ENCODE data around the gene CD109.

DNA sequence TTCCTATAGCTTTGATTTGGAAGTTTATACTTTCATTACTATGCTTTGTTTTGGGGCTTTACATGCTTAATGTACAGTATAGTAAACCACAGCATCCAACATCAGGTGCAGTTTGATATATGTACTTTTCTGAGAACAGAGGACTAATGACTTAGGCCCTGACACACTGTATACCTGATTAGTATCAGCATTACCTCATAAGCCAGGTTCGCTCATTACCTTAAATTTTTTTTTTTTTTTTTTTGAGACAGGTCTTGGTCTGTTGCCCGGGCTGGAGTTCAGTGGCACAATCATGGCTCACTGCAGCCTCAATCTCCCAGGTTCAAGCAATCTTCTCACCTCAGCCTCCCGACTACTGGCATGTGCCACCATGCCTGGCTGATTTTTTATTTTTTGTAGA, 28.4 kb downstream of the CD109 start:
- TF ChIP-seq, protein P1, sequence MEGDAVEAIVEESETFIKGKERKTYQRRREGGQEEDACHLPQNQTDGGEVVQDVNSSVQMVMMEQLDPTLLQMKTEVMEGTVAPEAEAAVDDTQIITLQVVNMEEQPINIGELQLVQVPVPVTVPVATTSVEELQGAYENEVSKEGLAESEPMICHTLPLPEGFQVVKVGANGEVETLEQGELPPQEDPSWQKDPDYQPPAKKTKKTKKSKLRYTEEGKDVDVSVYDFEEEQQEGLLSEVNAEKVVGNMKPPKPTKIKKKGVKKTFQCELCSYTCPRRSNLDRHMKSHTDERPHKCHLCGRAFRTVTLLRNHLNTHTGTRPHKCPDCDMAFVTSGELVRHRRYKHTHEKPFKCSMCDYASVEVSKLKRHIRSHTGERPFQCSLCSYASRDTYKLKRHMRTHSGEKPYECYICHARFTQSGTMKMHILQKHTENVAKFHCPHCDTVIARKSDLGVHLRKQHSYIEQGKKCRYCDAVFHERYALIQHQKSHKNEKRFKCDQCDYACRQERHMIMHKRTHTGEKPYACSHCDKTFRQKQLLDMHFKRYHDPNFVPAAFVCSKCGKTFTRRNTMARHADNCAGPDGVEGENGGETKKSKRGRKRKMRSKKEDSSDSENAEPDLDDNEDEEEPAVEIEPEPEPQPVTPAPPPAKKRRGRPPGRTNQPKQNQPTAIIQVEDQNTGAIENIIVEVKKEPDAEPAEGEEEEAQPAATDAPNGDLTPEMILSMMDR (IDR thresholded peaks at IDR 0.05), result no peak
- TF ChIP-seq POLR2A (IDR thresholded peaks at IDR 0.05), result no peak
